NB4 (cell line): ENCODE data around the gene ZFP36L1.

ENCODE experiments used
- DNase-seq: peaks from one replicate; pipeline ENCODE4 v3.0.0; 2010; ENCODE audit warnings: low read depth
- H3K4me3 ChIP-seq: one replicate; pipeline ENCODE4 v1.5.1; 2011; ENCODE audit warnings: mild to moderate bottlenecking, low read depth, low read length, moderate library complexity
- CTCF ChIP-seq: IDR thresholded peaks from one replicate; pipeline ENCODE4 v1.5.1; 2012; ENCODE audit warnings: low read depth, low read length
- MAX ChIP-seq: IDR thresholded peaks from 2 replicates; pipeline ENCODE4 v1.6.1; 2011; ENCODE audit warnings: low read depth, low read length
- MYC ChIP-seq: IDR thresholded peaks from 2 replicates; pipeline ENCODE4 v1.6.1; 2011; ENCODE audit warnings: low read depth, low read length
- POLR2A ChIP-seq: IDR thresholded peaks from 2 replicates; pipeline ENCODE4 v1.6.1; 2011; ENCODE audit warnings: mild to moderate bottlenecking; ENCODE audit not compliant: insufficient read length; ENCODE audit errors: extremely low read depth

The ZFP36L1 gene

GRCh38 chr14:68779761-68780323, 13.0 kb downstream of the ZFP36L1 start:
- DNase-seq, result no peak
- TF ChIP-seq POLR2A (no peak), CTCF (no peak), MYC (no peak), MAX (no peak)
- H3K4me3 ChIP-seq, result no peak overlapping the region

- no peak overlapping the region for H3K4me3 ChIP-seq
- TF ChIP-seq MAX, result no peak
- no peak for TF ChIP-seq POLR2A
- no peak for TF ChIP-seq CTCF
- no peak for TF ChIP-seq MYC
- no peak for DNase-seq
These were observed 15.2 kb downstream of the ZFP36L1 start for GRCh38 chr14:68777644-68778043.

GRCh38 chr14:68775614-68776126, 17.2 kb downstream of the ZFP36L1 start:
- no peak overlapping the region for H3K4me3 ChIP-seq
- TF ChIP-seq POLR2A (no peak), MAX (no peak), MYC (no peak), CTCF (peak; percentile 26)
- peak; percentile 34 for DNase-seq

- DNase-seq, result no peak
- TF ChIP-seq MAX, result no peak
- no peak for TF ChIP-seq POLR2A
- no peak for TF ChIP-seq CTCF
- TF ChIP-seq MYC, result no peak
These were observed 17.9 kb downstream of the ZFP36L1 start for GRCh38 chr14:68774771-68775613.

GRCh38 chr14:68772761-68773381, 20.0 kb downstream of the ZFP36L1 start:
- H3K4me3 ChIP-seq, result no peak overlapping the region
- no peak for DNase-seq
- TF ChIP-seq CTCF, result no peak
- no peak for TF ChIP-seq MAX
- TF ChIP-seq MYC, result no peak
- no peak for TF ChIP-seq POLR2A

More at GRCh38 chr14:68774771-68775613, 17.9 kb downstream of the ZFP36L1 start:
- H3K4me3 ChIP-seq, result no peak overlapping the region
